ENCODE data around the gene TANGO6.

The TANGO6 gene

DNA sequence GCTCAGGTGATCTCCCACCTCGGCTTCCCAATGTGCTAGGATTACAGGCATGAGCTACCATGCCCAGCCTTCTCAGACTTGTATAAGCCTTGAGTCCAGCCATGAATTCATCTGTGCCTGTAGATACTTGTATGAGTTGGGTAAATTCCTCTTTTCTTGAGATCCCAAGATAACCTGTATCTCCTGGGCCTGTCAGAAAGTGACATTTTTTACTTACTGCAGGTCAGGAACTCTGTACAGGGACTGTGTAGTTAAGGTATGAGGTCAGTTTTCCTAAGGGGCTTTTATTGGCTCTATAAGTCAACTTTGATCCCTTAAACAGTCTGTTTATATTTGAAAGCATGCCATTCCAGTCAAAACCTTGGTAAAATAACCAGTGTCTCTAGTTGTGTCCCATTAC, 155.8 kb downstream of the TANGO6 start:
- DNase-seq (ENCODE audit: low read depth, low spot score): no peak

- no peak for DNase-seq (ENCODE audit: low read depth, low spot score)
Observed at GRCh38 chr16:69003500-69003899, 160.2 kb downstream of the TANGO6 start.

GRCh38 chr16:69005641-69006355, 162.5 kb downstream of the TANGO6 start:
- DNase-seq (ENCODE audit: low read depth, low spot score): no peak

GRCh38 chr16:69012906-69013305, 169.6 kb downstream of the TANGO6 start:
- no peak for DNase-seq (ENCODE audit: low read depth, low spot score)

- no peak for DNase-seq (ENCODE audit: low read depth, low spot score)
Observed at GRCh38 chr16:69013991-69014390, 170.7 kb downstream of the TANGO6 start.

- no peak for DNase-seq (ENCODE audit: low read depth, low spot score)
Observed at GRCh38 chr16:69014811-69015210, 171.5 kb downstream of the TANGO6 start.

DNA sequence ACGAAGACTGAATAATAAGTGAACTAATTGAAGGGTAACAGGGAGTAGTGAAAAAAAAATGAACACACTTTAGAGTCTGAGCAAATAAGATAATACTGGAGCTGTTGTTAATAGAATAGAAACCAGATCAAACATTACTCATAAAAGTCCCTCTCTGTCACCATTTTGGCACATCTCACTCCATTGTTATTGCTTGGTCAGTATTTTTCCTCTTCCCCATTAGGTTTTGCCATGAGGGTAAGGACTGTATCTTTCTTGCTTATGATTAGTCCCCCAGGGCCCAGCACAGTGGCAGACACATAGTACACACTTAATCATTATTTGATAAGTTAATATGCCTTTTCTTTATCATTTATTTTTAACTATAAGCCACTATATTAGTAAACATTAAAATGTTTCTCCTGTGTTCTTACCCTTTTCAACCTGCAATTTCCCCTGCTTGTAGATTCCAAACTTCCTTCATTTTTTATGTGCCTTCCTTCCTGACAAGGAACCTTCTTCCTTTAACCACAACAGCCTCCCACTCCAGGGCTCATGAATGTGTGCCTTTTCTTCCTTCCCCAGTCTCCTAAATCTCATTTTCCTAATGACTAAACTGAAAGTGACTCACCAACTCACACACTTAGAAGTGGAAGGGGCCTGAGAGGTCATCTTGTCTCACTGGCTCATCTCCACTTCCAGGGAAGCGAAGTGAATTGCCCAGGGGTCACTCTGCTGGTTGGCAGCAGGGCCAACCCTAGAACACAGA, 173.9 kb downstream of the TANGO6 start:
- no peak for DNase-seq (ENCODE audit: low read depth, low spot score)

DNA sequence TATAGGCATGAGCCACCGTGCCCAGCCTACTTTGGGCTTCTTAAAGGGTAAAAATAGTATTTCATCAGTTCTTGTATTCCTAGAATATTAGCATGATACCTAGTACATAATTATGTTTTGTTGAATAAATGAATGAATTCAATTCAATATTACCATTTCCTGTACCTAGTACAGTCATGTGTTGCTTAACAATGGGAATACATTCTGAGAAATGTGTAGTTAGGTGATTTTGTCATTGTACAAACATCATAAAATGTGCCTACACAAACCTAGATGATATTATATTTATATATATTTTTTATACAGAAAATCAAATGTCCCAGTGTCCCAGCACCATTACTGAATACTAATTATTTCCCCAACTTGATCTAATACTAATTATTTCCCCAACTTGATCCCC, 176.5 kb downstream of the TANGO6 start:
- no peak for DNase-seq (ENCODE audit: low read depth, low spot score)

- no peak for DNase-seq (ENCODE audit: low read depth, low spot score)
Observed at GRCh38 chr16:69029121-69029520, 185.8 kb downstream of the TANGO6 start.

- DNase-seq (ENCODE audit: low read depth, low spot score): no peak
Observed at GRCh38 chr16:69031877-69032301, 188.6 kb downstream of the TANGO6 start.

DNA sequence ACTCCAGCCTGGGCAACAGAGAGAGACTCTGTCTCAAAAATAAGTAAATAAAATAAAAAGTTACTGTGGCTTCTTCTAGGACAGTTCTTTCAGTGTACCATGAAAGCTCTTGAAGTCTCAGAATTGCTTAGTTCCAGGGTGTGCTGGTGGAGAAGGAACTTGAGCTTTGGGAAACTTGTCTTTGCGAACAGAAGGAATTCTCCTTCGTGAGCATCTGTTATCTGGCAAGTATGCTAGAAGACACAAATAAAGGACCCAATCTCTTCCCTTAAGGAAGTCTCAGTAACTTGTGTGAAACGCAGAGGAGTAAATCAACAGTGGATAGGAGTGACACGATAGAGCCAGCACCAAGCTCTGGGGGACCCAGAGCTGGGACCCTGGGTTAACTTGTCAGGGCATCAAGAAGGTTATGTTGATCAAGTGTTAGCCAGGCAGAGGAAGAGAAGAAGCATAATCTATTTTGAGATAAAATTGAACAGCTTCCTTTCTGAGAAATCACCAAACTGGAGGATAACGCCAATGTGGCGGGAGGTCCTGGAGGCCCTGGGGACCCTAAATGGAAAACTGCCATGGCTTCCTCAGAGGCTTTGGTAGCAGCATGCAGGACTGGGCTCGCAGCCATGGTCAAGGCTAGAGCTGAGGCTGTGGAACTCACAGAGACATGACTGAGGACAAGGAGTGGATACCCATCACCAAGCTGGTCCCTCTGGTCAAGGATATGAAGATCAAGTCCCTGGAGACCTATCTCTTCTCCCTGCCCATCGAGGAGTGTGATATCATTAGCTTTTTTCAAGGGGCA, 190.0 kb downstream of the TANGO6 start:
- no peak for DNase-seq (ENCODE audit: low read depth, low spot score)

DNA sequence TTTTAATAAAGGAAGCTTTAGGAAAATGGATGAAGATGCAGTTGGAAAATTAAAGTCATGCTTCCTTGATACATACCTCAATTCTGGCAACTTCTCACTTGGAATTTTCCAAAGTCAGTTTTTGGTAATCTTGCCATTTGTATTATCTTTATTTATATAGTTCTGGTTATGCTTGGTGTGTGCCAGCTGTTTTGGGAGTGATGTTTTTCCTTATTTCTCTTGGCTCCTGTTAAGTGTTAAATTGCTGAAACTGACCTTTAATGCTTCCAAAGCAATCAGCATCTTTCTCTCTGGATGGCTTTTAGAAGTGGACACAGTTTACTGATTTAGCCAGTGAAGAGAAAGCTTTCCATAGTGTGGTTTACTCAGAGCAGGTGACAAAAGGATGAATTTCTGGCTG, 192.0 kb downstream of the TANGO6 start:
- DNase-seq (ENCODE audit: low read depth, low spot score): no peak

- DNase-seq (ENCODE audit: low read depth, low spot score): no peak
Observed at GRCh38 chr16:69036399-69037091, 193.2 kb downstream of the TANGO6 start.

DNA sequence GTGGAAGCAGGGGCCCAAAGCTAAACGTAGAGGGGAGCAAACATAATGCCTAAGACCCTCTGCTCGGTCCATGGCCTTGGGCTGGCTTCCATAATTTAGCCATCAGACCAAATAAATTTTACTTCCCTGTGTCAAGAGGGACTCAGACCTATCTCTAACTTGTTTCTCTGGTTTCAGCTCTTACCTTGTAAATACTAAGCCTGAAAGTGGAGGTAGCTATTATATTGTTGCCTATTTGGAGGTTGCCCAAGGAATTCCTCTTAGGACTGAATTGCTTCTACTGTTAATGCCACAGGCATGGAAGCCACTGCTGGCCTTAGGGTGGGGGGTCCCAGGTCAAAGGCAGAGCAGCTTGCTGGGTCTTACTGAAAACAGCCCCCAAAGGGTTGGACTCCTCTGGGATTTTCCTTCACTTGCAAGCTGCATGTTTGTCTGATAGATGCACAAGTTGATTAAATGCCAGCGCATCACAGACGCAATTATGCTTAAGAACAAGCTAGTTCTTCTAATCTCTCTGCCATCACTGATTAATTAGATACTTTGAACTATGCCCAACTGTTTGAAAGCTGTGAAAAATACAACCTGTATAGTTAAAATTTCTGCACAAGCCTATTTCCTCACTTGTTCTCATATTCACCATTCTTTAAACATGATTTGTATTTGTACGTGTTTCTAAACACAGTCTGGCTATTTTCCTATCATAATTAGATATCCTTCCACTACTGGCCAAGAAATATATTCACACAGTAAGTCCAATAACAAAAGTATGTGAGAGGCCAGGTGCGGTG, 194.2 kb downstream of the TANGO6 start:
- DNase-seq (ENCODE audit: low read depth, low spot score): no peak

- no peak for DNase-seq (ENCODE audit: low read depth, low spot score)
Observed at GRCh38 chr16:69039333-69039941, 196.1 kb downstream of the TANGO6 start.

GRCh38 chr16:69040144-69040909, 197.0 kb downstream of the TANGO6 start:
- DNase-seq (ENCODE audit: low read depth, low spot score): no peak

DNA sequence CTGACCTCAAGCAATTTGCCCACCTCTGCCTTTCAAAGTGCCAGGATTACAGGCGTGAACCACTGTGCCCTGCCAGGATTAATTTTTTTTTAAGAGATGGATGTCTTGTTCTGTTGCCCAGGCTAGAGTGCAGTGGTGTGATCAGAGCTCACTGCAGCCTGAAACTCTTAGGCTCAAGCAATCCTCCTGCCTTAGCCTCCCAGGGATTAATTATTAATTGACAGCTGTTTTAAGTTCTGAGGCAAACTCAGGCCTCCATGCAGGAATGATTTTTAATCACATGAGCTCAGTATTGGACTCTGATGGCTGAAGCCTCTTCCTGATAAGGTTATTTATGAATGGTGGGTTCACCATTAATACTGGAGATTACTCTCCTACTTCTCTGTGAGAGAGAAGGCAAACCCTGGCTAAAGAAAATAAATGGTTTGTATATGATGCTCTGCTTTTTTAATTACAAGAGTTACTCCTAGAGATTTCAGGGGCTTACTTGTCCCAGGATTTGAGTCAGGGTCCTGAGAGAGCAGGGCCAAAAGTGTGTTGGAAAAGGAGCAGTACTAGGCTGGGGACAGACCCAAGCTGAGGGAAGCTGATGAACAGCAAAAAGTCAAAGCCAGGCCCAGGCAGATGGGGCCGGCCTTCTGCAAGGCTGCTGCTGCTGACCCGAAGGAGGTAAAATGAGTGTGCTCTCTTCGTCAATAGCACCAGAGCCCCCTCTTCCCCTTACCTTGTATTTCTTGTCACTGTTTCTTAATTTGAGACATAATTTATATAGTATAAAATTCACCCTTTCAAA, 205.2 kb downstream of the TANGO6 start:
- no peak for DNase-seq (ENCODE audit: low read depth, low spot score)

DNA sequence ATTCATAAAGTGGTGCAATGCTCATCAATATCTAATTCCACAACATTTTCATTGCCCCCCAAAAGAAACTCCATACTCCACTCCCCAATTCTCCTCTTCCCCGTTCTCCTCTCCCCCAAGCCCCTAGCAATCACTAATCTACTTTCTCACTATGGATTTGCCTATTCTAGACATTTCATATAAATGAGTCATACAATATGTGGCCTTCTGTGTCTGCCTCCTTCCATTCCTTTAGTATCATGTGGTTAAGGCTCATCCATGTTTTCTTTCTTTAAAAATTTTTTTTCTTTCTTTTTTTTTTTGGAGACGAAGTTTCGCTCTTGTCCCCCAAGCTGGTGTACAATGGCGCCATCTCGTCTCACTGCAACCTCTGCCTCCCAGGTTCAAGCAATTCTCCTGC, 205.8 kb downstream of the TANGO6 start:
- no peak for DNase-seq (ENCODE audit: low read depth, low spot score)

Data from ELF-1 (cell line).